HG02852 (cell line): Measurements from ENCODE around the gene IFITM5.
"Not testable (repeated sequence)": the region's sequence is repeated elsewhere in the genome, so short reads cannot be mapped to it uniquely, and the experiment has no call there.

Source experiments
- ATAC-seq: cut with Tn5 transposase; IDR thresholded peaks from one replicate; pipeline ENCODE4 v1.9.1; 2021; ENCODE audit warnings: mild to moderate bottlenecking, moderate library complexity; ENCODE audit not compliant: unreplicated experiment

The IFITM5 gene

DNA sequence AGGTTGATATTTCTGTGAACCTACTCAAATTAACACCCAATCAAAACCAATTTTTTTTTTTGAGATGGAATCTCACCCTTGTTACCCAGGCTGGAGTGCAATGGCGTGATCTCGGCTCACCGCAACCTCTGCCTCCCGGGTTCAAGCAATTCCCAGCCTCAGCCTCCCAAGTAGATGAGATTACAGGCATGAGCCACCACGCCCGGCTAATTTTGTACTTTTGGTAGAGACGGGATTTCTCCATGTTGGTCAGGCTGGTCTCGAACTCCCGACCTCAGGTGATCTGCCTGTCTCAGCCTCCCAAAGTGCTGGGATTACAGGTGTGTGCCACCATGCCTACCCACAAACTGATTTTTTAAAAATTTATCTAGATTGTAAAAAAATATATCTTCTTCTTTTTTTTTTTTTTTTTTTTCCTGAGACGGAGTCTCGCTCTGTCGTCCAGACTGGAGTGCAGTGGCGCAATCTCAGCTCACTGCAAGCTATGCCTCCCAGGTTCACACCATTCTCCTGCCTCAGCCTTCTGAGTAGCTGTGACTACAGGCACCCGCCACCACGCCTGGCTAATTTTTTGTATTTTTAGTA lies 29.3 kb upstream of the IFITM5 start:
- ATAC-seq, result not testable (repeated sequence)

DNA sequence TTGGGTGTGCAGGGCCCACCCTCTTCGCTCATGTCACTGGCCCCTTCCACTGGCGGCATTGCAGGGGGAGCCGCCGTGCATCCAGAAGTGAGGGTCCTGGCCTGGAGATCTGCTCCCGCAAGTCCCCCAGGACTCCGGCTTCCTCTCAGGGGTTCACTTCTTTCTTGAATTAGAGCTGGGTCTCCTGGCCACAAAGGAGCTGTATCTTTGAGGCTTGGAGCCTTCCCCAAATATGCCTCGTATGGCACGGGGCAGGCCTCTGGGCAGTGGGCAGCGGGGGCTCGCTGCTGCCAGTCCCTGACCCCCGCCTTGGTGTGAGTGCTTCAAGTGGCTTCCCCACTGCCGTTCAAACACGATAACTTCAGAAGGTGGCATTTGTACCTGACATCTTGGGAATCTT lies 28.7 kb upstream of the IFITM5 start:
- ATAC-seq, result no peak

DNA sequence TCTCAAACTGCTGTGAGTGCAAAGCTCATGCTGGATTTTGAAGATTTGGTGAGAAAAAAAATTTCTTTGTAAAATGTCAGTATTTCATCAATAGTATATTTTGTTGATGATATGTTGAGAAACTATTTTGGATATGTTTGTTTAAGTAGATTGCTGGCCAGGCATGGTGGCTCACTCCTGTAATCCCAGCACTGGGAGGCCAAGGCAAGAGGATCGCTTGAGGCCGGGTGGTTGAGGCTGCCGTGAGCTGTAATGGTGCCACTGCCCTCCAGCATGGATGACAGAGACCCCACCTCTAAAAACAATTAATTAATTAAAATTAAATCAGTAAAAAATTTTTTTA lies 28.2 kb upstream of the IFITM5 start:
- ATAC-seq, result no peak

DNA sequence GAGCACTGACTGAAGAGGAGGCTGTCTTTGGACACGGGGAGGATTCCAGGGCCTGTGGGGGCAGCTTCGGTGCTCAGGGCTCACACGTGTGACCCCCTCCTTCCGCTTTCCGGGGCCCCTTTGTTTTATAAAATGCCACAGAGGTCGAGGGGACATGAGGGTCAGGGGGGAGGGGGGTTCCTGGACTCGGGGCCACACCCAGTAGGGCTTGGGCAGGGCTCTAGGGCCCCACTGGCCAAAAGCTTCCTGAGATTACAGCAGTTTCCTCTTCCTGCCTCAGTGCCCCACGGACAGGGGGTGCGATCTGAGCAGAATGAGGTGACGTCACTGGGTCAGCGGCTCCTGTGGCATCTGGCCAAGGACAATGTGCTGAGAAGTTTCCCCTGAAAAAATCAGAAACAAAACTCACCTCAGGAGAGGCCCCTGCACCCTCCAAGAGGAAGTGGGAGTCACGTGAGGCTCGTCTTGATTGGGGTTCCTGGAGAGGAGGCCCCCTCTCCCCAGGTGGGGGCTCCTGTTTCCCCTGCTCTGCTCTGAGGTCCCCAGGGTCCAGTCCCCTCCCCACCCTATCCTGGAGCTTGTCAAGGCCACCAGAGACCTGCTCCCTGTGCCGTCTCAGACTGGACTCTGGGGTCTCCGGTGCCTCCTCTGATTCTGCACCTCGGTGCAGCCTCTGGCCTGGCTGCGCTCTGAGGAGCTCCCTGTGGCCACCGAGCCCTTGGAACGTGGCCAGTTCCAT lies 27.7 kb upstream of the IFITM5 start:
- peak; percentile 73 for ATAC-seq

DNA sequence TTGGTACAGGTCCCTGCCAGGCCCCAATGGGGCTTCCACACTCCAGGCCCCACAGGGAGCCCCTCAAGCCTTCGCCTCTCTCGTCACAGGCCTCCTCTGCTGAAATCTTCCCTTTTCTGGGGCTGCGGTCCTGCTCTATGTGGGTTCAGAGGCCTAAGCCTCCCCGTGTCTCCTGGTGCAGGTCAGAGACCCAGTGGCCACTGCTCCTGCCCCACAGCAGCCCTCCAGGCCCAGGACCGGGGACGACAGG lies 27.2 kb upstream of the IFITM5 start:
- ATAC-seq, result no peak

DNA sequence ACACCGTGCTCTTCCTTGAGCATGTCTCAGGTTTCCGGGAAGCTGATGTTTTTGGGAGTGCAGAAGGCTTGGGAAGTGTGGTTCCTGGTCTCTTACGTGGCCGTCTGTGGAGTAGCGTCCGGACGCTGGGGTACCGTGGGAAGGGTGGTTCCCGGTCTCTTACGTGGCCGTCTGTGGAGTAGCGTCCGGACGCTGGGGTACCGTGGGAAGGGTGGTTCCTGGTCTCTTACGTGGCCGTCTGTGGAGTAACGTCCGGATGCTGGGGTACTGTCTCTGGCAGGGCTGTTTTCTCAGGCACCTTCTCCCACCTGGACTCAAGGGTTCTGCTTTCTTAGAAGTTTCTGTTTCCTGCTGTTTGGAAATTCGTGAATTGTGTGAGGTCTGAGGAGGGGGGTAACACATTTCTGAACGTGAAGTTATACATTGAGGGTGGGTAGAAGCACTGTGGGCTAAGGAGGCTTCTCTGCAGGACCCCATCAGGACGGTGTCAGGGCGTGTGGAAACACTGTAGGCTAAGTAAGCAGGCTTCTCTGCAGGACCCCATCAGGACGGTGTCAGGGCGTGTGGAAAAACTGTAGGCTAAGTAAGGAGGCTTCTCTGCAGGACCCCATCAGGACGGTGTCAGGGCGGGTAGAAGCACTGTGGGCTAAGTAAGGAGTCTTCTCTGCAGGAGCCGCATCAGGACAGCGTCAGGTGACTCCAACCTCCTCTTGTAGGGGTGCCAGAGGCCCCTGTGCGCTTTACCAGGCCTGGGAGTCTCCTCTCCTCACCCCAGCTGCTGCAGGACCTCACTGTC lies 26.7 kb upstream of the IFITM5 start:
- no peak for ATAC-seq

DNA sequence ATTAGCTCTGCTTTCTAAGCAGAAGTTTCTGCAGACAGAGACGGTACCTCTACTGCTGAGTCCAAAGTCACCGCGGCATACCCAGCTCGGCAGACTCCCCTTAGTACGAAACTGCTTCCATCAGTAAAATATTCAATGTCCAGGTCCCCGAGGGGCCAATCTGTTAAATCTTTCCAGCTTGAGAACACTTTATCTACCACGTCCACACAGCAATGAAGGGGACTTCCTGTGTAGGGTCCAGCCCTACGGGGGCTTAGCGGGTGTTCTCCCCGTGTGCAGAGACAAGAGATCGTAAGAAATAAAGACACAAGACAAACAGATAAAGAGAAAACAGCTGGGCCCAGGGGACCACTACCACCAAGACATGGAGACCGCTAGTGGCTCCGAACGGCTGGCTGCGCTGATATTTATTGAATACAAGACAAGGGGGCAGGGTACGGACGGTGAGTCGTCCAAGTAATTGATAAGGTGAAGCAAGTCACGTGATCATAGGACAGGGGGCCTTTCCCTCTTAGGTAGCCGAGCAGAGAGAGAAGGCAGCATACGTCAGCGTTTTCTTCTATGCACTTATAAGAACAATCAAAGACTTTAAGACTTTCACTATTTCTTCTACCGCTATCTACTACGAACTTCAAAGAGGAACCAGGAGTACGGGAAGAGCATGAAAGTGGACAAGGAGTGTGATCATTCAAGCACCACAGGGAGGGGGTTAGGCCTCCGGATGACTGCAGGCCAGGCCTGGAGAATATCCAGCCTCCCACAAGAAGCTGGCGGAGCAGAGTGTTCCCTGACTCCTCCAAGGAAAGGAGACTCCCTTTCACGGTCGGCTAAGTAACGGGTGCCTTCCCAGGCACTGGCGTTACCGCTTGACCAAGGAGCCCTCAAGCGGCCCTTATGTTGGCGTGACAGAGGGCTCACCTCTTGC lies 25.5 kb upstream of the IFITM5 start:
- ATAC-seq, result not testable (repeated sequence)

DNA sequence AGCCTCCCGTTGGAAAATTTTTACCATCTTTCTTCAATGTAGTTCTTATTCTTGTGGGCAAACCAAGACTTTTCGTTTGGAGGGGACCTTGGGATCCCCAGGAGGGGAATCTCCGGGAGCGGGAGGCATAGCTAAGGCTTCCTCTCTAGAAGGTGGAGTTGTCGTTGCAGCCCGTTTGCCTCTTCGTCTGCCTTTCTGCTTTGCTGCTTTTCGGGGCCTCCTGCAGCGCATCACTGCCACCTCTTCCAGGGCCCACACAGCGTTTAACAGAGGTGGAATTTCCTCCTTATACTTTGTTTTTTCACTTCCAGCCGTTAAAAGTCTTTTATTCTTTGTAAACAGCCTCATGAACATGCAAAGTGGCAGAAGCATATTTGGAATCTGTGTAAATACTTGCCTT lies 24.8 kb upstream of the IFITM5 start:
- ATAC-seq, result no peak

DNA sequence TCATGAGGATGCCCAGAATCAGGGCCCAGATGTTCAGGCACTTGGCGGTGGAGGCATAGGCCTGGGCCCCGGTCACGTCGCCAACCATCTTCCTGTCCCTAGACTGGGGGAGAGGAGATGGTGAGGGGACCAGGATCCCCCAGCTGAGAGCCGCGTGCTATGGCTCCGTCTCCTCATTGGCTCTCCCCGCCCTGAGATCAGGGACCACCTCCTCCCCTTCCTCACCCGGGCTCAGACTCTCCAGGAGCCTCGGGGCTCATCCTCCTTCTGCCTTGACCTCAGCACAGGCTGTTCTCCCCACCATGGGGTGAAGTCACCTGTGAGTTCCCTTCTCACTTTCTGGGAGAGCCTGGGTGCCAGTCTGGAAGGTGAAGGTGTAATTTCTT lies 20.6 kb upstream of the IFITM5 start:
- ATAC-seq, result not testable (repeated sequence)

DNA sequence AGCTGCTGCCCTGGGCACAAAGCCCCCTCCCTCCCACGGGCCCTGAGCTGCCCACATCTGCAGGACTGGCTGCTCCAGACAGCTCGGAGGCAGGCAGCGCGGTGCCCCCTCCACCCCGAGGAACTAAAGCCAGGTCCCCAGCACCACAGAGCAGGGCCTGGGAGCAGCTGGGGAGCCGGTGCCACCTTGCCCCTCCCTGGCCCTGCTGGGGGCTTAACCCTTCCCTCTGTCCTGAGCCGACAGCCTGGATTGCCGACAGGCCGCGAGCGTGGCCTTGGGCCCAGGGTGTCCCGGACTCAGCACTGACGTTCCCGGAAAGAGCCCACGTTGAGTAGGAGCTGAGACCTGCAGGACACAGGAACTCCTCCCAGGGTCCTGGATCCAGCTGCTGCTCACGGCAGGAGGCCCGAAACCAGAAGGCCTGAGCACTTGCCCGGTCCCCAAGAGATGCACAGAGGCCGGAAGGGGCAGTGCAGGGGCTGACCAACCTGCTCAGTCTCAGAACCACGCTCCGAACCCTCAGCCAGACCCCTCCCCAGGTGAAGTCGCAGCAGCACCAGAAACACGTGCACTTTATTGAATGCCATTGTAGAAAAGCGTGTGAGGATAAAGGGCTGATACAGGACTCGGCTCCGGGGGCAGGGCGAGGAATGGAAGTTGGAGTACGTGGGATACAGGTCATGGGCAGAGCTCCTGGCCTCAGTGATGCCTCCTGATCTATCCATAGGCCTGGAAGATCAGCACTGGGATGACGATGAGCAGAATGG lies 20.0 kb upstream of the IFITM5 start:
- not testable (repeated sequence) for ATAC-seq

DNA sequence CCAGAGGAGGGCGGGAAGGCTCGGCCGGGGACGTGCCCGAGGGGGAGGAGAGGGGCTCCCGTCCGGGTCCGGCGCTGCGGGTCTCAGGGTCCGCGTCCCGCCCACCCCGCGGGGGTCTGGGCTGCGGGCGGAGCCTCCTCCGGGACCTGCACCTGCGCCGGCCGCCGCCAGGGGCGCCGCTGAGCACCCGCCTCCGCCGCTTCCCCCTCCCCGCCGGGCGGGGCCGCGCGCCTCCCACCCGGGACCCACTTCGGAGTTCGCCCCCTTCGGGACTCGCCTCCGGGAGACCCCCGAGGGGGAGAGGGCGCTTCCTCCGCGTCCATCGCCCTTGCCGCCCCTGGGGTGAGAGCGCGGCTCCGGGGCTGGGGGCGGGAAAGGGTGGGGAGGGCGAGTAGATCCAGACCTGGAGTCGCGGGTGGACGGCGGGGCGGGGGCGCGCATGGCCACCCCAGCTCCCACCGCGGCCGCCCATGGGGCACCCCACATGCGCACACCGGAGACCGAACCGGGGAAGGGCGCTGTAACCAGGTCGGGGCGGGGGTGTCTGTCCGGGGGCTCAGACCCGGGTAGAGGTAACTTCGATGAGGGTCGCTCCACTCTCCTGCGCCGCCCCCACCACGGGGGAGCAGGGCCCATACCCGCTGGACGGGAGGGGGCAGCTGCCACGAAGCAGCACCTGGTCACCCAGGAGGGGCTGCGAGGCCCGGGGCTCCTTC lies 19.2 kb upstream of the IFITM5 start:
- ATAC-seq, result peak; percentile 36

DNA sequence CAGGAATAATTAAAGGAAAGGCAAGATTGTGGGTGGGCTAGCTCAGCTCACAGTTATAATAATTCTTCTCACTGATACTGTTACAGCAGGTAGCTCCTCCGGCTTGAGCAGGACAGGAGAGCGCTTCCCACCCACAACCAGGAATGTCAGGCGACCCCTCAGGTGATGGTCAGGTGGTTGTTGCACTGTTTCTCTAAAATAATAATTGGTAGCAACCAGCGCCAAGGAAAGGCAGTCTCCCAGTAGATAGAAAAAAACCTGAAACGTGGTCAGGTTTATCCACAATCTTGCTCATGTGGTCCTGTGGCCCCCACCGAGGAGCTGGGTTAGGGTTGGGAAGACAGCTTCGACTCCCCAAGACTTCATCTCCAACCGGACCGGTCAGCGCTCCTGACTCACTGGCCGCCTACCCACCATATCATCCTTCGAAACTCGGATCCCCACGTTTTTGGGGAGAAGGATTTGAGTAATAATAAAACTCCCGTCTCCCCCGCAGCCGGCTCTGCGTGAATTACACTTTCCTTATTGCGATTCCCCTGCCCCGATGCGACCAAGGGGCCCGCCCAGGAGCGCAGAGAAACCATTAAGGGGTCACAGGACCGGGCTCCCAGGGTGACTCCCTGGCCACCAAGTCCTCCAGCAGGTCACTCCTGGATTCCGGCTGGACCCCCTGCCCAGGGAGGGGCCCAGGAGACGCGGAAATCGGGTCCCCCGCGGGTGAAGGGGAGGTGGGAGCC lies 18.5 kb upstream of the IFITM5 start:
- ATAC-seq, result not testable (repeated sequence)

DNA sequence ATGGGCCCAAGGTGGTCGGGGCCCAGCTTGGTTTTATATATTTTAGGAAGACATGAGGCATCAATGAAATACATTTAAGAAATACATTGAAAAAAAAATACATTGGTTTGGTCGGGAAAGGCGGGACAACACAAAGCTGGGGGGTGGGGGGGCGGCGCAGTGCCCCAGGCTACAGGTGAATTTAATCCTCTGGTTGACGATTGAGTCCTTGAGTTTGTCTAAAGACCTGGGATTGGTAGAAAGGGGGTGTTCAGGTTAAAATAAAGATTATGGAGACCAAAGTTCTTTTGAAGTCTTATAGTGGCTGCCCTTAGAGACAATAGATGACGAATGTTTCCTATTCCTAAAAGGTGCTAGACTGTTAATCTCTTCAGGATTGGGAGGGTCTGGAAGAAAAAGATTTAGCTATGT lies 17.6 kb upstream of the IFITM5 start:
- ATAC-seq, result no peak

DNA sequence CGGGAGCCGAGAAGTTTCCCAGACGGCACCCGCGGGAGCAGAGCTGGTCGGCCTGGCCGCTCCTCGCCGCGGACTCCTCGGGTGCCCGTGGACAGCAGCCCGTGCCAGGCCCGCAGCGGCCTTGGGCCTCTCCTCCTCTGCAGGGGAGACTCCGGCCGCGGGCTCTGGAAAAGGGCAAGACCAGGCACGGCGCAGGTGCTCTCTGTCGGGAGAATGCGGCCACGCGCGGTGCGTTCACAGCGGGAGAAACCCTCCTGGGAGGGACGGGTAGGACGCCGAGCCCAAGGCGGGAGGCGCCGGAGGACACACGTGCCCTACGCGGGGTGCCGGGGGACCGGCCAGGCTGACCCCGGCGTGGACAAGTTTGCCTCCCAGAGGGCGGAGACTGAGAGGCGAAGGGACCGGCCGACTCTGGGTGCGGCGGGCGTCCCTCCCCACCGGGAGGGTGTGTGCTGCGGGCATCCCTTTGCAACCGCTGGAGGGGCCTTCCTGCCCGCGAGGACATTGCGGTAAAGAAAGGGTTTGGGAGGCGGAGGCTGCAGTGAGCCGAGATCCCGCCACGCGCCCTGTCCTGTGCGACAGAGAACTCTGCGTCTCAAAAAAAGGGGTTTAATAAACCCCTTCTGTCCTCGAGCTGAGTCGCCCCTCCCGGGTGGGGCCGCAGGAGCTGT lies 16.8 kb upstream of the IFITM5 start:
- ATAC-seq, result no peak

DNA sequence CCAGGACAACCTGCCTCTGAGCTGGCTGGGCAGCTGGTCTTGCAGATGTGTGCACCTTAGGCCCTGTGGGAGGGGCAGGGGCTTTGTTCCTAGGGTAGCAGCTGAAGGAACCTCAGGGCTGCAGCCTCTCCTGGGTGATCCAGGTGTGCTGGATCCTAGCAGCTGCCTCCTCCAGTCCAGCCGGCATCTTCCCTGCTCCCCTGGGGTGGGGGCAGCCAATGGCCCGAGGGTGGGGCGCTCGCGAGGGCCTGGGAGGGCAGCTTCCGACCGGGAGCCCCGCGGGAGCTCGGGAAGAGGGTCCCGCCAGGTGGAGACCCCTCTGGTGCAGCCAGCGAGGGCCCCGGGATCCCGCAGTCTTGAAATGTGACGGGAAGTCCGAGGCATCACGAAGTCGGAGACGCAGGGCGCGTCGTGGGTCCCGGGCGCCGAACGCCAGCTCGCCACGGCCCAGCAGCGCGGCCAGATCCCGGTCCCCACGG lies 16.2 kb upstream of the IFITM5 start:
- no peak for ATAC-seq

DNA sequence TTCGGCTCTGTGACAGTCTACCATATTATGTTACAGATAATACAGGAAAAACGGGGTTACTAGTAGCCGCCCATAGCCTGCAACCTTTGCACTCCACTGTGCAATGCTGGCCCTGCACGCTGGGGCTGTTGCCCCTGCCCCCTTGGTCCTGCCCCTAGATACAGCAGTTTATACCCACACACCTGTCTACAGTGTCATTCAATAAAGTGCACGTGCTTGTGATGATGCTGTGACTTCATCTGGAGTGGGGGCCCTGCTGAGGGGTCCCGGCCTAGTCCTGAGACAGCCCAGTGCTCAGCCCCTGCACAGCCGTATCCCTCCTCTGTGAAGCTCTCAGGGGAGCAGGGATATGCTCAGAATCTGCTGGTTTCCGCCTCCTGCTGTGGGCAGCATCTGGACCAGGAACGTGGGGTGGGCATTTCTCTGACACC lies 15.7 kb upstream of the IFITM5 start:
- ATAC-seq, result no peak

DNA sequence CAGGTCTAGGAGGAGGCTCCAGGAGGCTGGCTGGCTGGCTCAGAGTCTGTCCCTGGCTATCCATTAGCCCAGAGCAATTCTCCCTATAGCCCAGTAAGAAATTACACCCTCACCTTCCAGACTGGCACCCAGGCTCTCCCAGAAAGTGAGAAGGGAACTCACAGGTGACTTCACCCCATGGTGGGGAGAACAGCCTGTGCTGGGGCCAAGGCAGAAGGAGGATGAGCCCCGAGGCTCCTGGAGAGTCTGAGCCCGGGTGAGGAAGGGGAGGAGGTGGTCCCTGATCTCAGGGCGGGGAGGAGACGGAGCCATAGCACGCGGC lies 15.2 kb upstream of the IFITM5 start:
- ATAC-seq, result not testable (repeated sequence)

DNA sequence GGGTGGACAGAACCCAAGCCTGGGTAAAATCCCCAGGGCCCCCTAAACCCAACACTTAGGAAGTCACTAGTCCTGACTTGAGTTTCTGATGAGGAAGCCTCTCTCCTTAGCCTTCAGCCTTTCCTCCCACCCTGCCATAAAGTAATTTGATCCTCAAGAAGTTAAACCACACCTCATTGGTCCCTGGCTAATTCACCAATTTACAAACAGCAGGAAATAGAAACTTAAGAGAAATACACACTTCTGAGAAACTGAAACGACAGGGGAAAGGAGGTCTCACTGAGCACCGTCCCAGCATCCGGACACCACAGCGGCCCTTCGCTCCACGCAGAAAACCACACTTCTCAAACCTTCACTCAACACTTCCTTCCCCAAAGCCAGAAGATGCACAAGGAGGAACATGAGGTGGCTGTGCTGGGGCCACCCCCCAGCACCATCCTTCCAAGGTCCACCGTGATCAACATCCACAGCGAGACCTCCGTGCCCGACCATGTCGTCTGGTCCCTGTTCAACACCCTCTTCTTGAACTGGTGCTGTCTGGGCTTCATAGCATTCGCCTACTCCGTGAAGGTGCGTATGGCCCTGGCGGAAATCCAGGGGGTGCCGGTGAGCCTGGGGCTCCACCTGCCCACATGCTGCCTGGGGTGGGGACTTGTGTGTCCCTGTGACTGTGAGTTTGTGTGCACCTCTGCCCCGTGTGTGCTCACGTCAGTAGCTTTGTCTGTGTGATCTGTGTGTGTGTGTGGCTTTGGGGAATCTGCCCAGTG lies 14.6 kb upstream of the IFITM5 start, which contains the start of gene IFITM1:
Gene IFITM1, plus strand, starts transcription at position 254 of the 767 bp plus-strand sequence. Its CDS starts 131 bp downstream, at position 385.
- ATAC-seq, result peak; percentile 35
